SK-N-MC (cell line): ENCODE data around the gene APOBEC3B.
A peak's percentile ranks its signal among the peaks of the same experiment; 100 is the strongest.
"Not testable (repeated sequence)": the region's sequence is repeated elsewhere in the genome, so short reads cannot be mapped to it uniquely, and the experiment has no call there.

Experiments
- DNase-seq: peaks from one replicate; pipeline ENCODE4 v3.0.0-alpha.2; 2011; ENCODE audit warnings: low read depth, low spot score
- H3K27ac ChIP-seq: fragments of 200-600 bp; sonication (generic); 2 replicates; pipeline ENCODE4 v1.5.1; 2016; ENCODE audit warnings: mixed run types
- H3K36me3 ChIP-seq: fragments of 200-600 bp; sonication (generic); 2 replicates; pipeline ENCODE4 v1.6.1; 2017; ENCODE audit warnings: antibody characterized with exemption, low read length, mixed read lengths; ENCODE audit not compliant: insufficient read depth
- H3K4me3 ChIP-seq: fragments of 200-600 bp; sonication (generic); 2 replicates; pipeline ENCODE4 v1.5.1; 2016
- H3K9ac ChIP-seq: fragments of 200-600 bp; sonication (generic); 2 replicates; pipeline ENCODE4 v1.8.0; 2017; ENCODE audit warnings: mixed run types, mixed read lengths; ENCODE audit not compliant: insufficient read length
- H3K9me3 ChIP-seq: fragments of 200-600 bp; sonication (generic); 2 replicates; pipeline ENCODE4 v1.6.1; 2017; ENCODE audit warnings: low read depth, mild to moderate bottlenecking, antibody characterized with exemption, low read length, moderate library complexity, mixed read lengths
- EZH2 ChIP-seq: fragments of 200-600 bp; sonication (generic); IDR thresholded peaks from one replicate; pipeline ENCODE4 v1.6.1; 2017; ENCODE audit warnings: antibody characterized with exemption
- FOXP2 ChIP-seq: optimal IDR thresholded peaks from 2 replicates; pipeline ENCODE3; 2011; ENCODE audit warnings: mild to moderate bottlenecking, moderate library complexity; ENCODE audit not compliant: insufficient read depth; ENCODE audit errors: extremely low read length, control extremely low read depth
- POLR2AphosphoS5 ChIP-seq: IDR thresholded peaks from 2 replicates; pipeline ENCODE4 v1.6.1; 2012; ENCODE audit warnings: mild to moderate bottlenecking, low read depth, low read length, borderline replicate concordance

Gene APOBEC3B

DNA sequence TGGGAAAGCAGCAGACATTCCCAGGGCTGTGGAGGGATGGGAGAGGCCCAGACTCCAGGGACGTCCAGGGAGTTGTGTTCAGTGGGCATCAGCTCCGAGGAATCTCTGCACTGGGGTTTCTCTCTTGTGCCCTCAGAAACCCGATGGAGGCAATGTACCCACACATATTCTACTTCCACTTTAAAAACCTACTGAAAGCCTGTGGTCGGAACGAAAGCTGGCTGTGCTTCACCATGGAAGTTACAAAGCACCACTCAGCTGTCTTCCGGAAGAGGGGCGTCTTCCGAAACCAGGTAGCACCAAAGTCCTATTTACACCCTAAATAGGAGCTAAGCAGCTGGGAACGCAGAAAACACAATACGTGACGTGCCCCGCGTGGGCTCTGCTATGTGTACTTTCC, 47.1 kb downstream of the APOBEC3B start:
- Histone ChIP-seq H3K27ac (no peak overlapping the region), H3K4me3 (no peak overlapping the region), H3K9ac (no peak overlapping the region), H3K36me3 (no peaks in the 10 kb centered on the region), H3K9me3 (no peaks in the 10 kb centered on the region)
- no peak for TF ChIP-seq FOXP2
- TF ChIP-seq EZH2: no peak
- no peak for TF ChIP-seq POLR2AphosphoS5
- DNase-seq: no peak

DNA sequence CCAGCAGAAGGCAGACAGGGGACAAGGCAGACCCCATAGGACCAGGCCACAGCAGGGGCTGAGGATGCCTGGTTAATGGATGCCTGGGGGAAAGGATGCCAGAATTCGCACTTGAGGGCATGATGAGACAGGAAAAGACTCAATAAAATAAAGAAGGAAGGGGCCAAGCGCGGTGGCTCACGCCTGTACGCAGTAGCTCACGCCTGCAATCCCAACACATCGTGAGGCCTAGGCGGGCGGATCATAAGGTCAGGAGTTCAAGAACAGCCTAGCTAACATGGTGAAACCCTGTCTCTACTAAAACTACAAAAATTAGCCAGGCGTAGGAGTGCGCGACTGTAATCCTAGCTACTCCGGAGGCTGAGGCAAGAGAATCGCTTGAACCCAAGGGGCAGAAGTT, 48.6 kb downstream of the APOBEC3B start:
- H3K4me3 ChIP-seq: no peak overlapping the region
- no peak overlapping the region for H3K9ac ChIP-seq
- no peak for DNase-seq
- no peaks in the 10 kb centered on the region for H3K9me3 ChIP-seq
- no peak overlapping the region for H3K27ac ChIP-seq
- H3K36me3 ChIP-seq: no peaks in the 10 kb centered on the region
- no peak for TF ChIP-seq FOXP2
- no peak for TF ChIP-seq POLR2AphosphoS5
- no peak for TF ChIP-seq EZH2

DNA sequence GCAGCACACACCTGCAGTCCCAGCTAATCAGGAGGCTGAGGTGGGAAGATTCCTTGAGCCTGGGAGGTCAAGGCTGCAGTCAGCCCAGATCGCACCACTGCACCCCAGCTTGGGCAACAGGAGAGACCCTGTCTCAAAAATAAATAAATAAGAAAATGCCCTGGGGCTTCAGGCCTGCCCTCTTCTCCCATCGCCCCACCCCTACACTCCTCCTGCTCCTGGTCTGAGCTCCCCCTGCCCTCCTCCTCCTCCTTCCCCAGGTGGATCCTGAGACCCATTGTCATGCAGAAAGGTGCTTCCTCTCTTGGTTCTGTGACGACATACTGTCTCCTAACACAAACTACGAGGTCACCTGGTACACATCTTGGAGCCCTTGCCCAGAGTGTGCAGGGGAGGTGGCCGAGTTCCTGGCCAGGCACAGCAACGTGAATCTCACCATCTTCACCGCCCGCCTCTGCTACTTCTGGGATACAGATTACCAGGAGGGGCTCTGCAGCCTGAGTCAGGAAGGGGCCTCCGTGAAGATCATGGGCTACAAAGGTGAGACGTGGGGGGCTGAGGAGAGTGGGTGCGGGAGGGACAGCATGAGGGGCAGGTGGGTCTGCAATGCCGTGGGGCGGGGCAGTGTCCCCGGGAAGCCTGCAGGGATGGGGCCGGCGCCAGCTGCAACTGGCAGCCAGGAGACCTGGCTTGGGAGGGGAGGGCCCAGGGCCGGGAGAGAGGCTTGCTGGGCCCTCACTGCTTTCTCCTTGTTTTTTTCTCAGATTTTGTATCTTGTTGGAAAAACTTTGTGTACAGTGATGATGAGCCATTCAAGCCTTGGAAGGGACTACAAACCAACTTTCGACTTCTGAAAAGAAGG, 49.5 kb downstream of the APOBEC3B start:
- H3K9ac ChIP-seq, H3K4me3 ChIP-seq, DNase-seq, H3K9me3 ChIP-seq, H3K27ac ChIP-seq, H3K36me3 ChIP-seq: not testable (repeated sequence)

DNA sequence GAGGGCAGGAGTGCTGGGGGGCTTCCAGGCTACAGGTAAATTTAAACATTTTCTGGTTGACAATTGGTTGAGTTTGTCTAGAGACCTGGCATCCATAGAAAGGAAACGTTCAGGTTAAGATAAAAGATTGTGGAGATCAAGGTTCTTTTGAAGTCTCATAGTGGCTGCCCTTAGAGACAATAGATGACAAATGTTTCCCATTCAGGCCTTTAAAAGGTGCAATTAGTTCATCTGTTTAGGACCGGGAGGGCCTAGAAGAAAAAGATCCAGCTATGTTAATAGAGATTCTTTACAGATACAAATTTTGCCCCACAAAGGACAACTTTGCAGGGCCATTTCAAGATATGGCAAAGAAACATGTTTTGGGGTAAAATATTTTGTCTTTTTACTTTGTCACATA, 54.9 kb downstream of the APOBEC3B start:
- H3K9ac ChIP-seq, H3K36me3 ChIP-seq, DNase-seq, H3K27ac ChIP-seq, H3K9me3 ChIP-seq, H3K4me3 ChIP-seq: not testable (repeated sequence)

DNA sequence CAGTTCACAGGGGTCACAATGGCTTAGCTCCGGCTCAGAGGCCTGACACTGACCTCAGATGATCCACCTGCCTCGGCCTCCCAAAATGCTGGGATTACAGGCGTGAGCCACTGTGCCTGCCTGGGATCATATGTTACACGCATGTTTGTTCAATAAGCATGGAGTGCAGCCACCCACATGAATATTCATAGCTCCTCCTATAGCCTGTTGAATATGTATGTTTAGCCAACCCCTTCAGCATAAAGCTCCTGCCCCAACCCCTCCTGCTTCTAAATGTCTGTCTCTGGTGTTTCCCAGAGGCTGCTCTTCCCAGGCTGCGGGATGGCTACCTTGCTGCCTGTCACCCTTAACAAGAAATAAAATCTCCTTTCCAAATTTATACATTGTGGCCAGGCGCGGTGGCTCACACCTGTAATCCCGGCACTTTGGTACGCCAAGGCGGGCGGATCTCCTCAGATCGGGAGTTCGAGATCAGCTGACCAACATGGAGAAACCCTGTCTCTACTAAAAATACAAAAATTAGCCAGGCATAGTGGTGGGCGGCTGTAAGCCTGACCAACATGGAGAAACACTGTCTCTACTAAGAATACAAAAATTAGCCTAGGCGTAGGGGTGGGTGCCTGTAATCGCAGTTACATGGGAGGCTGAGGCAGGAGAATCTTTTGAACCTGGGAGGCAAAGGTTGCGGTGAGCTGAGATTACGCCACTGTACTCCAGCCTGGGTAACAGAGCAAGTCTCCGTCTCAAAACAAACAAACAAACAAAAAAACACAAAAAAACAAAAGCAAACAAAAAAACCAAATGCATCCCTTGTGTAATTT, 57.4 kb downstream of the APOBEC3B start:
- peak overlapping the region; percentile 83 for H3K27ac ChIP-seq
- TF ChIP-seq EZH2: no peak
- TF ChIP-seq FOXP2: no peak
- no peak for TF ChIP-seq POLR2AphosphoS5
- peak overlapping the region; percentile 42 for H3K4me3 ChIP-seq
- no peak overlapping the region for H3K9ac ChIP-seq
- no peaks in the 10 kb centered on the region for H3K36me3 ChIP-seq
- DNase-seq: peak; percentile 10
- no peaks in the 10 kb centered on the region for H3K9me3 ChIP-seq

DNA sequence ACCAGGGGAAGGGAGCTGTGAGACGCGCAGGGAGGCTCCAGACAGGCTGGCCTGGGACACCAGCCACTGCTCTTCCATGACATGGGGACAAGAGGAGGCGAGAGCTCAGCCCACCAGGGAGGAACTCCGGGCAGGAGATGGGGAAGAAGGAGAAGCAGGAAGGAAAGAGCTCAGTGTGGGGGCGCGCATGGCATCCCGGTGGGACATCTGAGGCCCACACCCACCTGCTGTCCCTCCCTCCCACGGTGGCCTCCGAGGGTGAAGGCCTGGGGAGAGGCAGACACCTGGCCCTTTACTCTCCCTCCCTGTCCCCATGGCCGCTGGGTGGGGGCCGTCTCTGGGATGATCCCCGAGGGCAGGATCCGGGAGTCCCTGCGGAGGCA, 58.0 kb downstream of the APOBEC3B start:
- not testable (repeated sequence) for H3K9me3 ChIP-seq, H3K9ac ChIP-seq, H3K36me3 ChIP-seq, DNase-seq
- peak overlapping the region; percentile 42 for H3K4me3 ChIP-seq
- peak overlapping the region; percentile 83 for H3K27ac ChIP-seq

DNA sequence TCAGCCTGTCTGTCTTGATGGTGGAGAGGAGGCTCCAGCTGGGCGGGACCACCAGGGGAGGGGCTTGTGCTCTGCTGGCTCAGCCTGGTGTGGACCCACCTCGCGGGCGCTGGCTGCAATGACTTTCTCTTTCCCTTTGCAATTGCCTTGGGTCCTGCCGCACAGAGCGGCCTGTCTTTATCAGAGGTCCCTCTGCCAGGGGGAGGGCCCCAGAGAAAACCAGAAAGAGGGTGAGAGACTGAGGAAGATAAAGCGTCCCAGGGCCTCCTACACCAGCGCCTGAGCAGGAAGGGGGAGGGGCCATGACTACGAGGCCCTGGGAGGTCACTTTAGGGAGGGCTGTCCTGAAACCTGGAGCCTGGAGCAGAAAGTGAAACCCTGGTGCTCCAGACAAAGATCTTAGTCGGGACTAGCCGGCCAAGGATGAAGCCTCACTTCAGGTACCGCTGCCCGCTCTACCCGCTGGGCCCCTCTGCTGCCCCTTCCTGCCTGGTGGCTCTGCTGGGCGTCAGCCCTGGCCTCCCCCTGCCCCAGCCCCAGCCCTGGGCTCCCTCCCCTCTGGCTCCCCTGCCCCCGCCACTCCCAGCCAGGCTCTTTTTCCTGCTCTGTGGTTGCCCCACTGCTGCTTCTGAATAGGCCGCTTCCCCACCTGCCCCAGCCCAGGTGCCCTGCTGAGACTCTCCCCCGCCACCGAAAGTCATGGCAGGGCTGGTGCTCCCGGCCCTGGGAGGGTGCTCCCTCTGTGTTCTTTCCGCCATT, 58.6 kb downstream of the APOBEC3B start, which contains the start of gene APOBEC3F:
APOBEC3F (plus strand) TSS at position 327 of the 759 bp plus-strand sequence; CDS start at position 424, 97 bp downstream.
- Histone ChIP-seq H3K9ac (peak within 1 kb of the TSS; percentile 41), H3K27ac (peak within 1 kb of the TSS; percentile 83), H3K4me3 (peak within 1 kb of the TSS; percentile 76)
- DNase-seq, H3K9me3 ChIP-seq, H3K36me3 ChIP-seq: not testable (repeated sequence)

DNA sequence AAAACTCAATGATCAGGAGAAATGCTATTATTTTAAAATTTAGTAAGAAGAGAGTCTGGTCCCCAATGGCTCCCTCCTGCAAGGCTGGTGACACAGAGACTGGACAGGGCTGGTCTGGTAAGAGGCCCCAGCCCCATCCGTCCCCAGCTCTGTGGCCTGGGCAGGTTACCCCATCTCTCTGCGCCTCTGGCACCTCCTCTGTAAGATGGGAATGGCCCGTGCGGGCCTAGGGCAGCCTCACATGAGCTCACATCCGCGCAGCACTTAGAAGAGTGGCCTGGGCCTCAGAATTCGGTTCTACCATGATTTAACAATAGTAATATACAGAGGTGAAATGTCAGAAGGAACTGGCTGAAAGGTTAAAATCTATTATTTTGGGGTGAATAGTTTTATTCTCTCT, 59.8 kb downstream of the APOBEC3B start:
- DNase-seq: no peak
- Histone ChIP-seq H3K27ac (no peak overlapping the region), H3K9ac (no peak overlapping the region), H3K4me3 (no peak overlapping the region), H3K9me3 (no peaks in the 10 kb centered on the region), H3K36me3 (no peaks in the 10 kb centered on the region)
- TF ChIP-seq EZH2: no peak
- no peak for TF ChIP-seq POLR2AphosphoS5
- no peak for TF ChIP-seq FOXP2
